Measurements from ENCODE around the gene GLIPR2.

Gene GLIPR2

DNA sequence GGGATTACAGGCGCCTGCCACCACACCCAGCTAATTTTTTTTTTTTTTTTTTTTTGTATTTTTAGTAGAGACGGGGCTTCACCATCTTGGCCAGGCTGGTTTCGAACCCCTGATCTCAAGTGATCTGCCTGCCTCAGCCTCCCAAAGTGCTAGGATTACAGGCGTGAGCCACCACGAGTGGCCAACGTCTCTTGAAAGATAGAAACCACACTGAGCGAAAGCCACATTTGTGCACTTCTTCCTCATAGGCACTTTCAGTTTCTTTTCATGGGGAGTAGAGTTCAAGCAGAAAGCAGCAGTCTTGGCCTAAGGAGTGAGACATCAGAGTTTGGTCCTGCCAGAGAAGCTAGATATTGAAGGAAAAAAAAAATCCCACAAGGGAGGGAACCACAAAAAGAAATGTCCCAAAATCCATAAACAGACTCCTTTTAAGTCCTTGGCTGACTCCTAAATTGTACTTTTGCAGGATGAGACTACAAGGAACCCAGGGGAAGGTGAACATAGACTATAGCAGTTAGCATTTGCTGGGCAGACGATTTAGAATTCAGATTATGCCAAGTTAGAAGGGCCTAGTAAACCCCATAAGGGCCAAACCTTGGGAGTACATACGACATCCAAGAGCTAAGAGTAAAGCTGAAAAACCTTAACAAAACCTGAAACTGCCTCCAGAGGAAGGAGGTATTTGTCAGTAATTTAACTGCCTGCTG, 43.9 kb upstream of the GLIPR2 start:
- H3K27ac ChIP-seq, result no peak overlapping the region
- H3K27me3 ChIP-seq, result no peaks in the 10 kb centered on the region
- TF ChIP-seq CTCF (IDR thresholded peaks at IDR 0.05), result no peak
- H3K9me3 ChIP-seq, result no peaks in the 10 kb centered on the region
- H3K36me3 ChIP-seq, result no peaks in the 10 kb centered on the region
- H3K4me3 ChIP-seq (ENCODE audit: low read depth in 1 of 2, low read length in 1 of 2), result no peak overlapping the region
- H3K4me1 ChIP-seq (ENCODE audit: control insufficient read depth in 1 of 2, insufficient read depth in 1 of 2, low read depth in 1 of 2, low read length in 1 of 2), result no peaks in the 10 kb centered on the region

GRCh38 chr9:36093384-36093783, 43.1 kb upstream of the GLIPR2 start:
- Histone ChIP-seq H3K27me3 (no peaks in the 10 kb centered on the region), H3K4me3 (ENCODE audit: low read depth in 1 of 2, low read length in 1 of 2) (no peak overlapping the region), H3K36me3 (no peaks in the 10 kb centered on the region), H3K4me1 (ENCODE audit: control insufficient read depth in 1 of 2, insufficient read depth in 1 of 2, low read depth in 1 of 2, low read length in 1 of 2) (no peaks in the 10 kb centered on the region), H3K9me3 (no peaks in the 10 kb centered on the region), H3K27ac (no peak overlapping the region)
- no peak for TF ChIP-seq CTCF (IDR thresholded peaks at IDR 0.05)

DNA sequence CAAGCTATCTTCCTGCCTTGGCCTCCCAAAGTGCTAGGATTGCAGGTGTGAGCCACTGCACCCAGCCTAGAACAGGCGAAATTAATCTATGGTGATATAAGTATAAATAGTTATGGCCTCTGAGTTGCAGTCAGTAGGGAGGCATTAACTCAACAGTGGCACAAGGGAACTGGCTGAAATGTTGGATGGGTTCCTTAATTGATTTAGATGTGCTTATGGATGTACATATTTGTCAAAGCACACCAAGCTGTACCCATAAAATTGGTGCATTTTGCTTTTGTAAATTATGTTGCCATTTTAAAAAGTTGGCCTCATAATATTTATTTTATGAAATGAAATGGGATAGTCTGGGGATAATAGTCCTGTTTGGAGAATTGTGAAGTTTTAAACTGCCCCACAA, 36.8 kb upstream of the GLIPR2 start:
- Histone ChIP-seq H3K9me3 (no peaks in the 10 kb centered on the region), H3K27ac (no peak overlapping the region), H3K4me1 (ENCODE audit: control insufficient read depth in 1 of 2, insufficient read depth in 1 of 2, low read depth in 1 of 2, low read length in 1 of 2) (peaks cover 5 to 9% of the 10 kb centered on the region in 2 experiments), H3K36me3 (no peaks in the 10 kb centered on the region), H3K27me3 (no peaks in the 10 kb centered on the region), H3K4me3 (ENCODE audit: low read depth in 1 of 2, low read length in 1 of 2) (no peak overlapping the region)
- no peak for TF ChIP-seq CTCF (IDR thresholded peaks at IDR 0.05)

DNA sequence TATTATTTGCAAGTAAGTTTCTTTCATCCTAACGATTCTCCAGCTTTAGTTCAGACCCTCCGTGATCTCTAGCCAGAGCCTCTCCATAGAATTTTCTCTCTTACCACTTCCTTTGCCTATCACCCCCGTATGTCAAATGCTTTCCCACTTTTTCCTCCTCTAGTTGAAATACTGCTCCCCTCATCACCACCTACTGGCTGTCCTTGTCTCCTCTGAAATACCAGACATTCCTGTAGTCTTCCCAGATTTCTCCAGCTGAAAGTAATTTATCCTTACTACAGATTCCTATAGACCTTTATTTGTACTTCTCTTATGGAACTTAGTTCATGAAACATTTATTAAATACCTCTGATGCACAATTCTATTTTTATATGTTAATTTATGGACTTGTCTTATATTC, 36.0 kb upstream of the GLIPR2 start:
- no peak for TF ChIP-seq CTCF (IDR thresholded peaks at IDR 0.05)
- Histone ChIP-seq H3K27me3 (no peaks in the 10 kb centered on the region), H3K36me3 (no peaks in the 10 kb centered on the region), H3K27ac (no peak overlapping the region), H3K4me3 (ENCODE audit: low read depth in 1 of 2, low read length in 1 of 2) (no peak overlapping the region), H3K9me3 (no peaks in the 10 kb centered on the region), H3K4me1 (ENCODE audit: control insufficient read depth in 1 of 2, insufficient read depth in 1 of 2, low read depth in 1 of 2, low read length in 1 of 2) (peaks cover 5 to 9% of the 10 kb centered on the region in 2 experiments)

- H3K27ac ChIP-seq, result no peak overlapping the region
- no peak overlapping the region for H3K4me3 ChIP-seq (ENCODE audit: low read depth in 1 of 2, low read length in 1 of 2)
- H3K4me1 ChIP-seq (ENCODE audit: control insufficient read depth in 1 of 2, insufficient read depth in 1 of 2, low read depth in 1 of 2, low read length in 1 of 2), result peaks cover 5 to 9% of the 10 kb centered on the region in 2 experiments
- no peak for TF ChIP-seq CTCF (IDR thresholded peaks at IDR 0.05)
- H3K27me3 ChIP-seq, result no peaks in the 10 kb centered on the region
- no peaks in the 10 kb centered on the region for H3K36me3 ChIP-seq
- no peaks in the 10 kb centered on the region for H3K9me3 ChIP-seq
Measured at GRCh38 chr9:36101916-36102741, 34.4 kb upstream of the GLIPR2 start.

Measured in neutrophil (primary cell).